VCaP (cell line): ENCODE measurements around the gene ZNF217.

Source experiments
- H3K27ac ChIP-seq: fragments of 450-650 bp; 2 replicates; pipeline ENCODE4 v1.5.1; 2017
- CTCF ChIP-seq: fragments of 450-650 bp; conservative IDR thresholded peaks from 2 replicates; pipeline ENCODE4 v1.5.1; 2017; ENCODE audit warnings: mild to moderate bottlenecking, moderate library complexity

Gene ZNF217

DNA sequence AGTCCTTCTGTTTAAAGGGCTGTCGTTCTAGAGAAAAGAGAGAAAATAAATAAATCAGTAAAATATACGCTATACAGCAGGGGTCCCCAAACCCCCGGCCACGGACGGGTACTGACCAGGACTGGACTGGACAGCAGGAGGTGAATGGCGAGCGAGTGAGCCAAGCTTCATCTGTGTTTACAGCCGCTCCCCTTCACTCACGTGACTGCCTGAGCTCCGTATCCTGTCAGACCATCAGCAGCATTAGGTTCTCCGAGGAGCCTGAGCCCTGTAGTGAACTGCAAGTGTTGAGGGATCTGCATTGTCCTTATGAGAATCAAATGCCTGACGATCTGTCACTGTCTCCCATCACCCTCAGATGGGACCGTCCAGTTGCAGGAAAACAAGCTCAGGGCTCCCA lies 76.5 kb downstream of the ZNF217 start:
- no peak for TF ChIP-seq CTCF
- peak overlapping the region; percentile 47; the same call in 1 of the 2 replicates for H3K27ac ChIP-seq
